Endometrium (tissue), 2 donors: ENCODE results near the gene SH2D4B.

ENCODE experiments used
- FAIRE-seq: peaks from 2 replicates; lab custom pipeline; 2012; peaks lifted over from hg19 to GRCh38; lab: Jason Lieb, UNC
- donor health status: control.
- donor health status: control.

The SH2D4B gene

GRCh38 chr10:80544316-80544953 lies 6.7 kb downstream of the SH2D4B start:
- no peak for FAIRE-seq

- FAIRE-seq, result no peak
These were observed 7.7 kb downstream of the SH2D4B start for GRCh38 chr10:80545258-80545881.

GRCh38 chr10:80552151-80552646 lies 14.5 kb downstream of the SH2D4B start:
- FAIRE-seq, result no peak

- no peak for FAIRE-seq
These were observed 15.7 kb downstream of the SH2D4B start for GRCh38 chr10:80553436-80553835.

GRCh38 chr10:80554050-80554449 lies 16.3 kb downstream of the SH2D4B start:
- no peak for FAIRE-seq

- FAIRE-seq, result no peak
These were observed 17.7 kb downstream of the SH2D4B start for GRCh38 chr10:80555415-80555814.

- no peak for FAIRE-seq
These were observed 24.2 kb downstream of the SH2D4B start for GRCh38 chr10:80561950-80562349.

GRCh38 chr10:80567292-80567691 lies 29.6 kb downstream of the SH2D4B start:
- FAIRE-seq, result no peak

GRCh38 chr10:80569131-80569895 lies 31.6 kb downstream of the SH2D4B start:
- FAIRE-seq, result no peak

- no peak for FAIRE-seq
These were observed 33.6 kb downstream of the SH2D4B start for GRCh38 chr10:80571352-80571751.

- FAIRE-seq, result no peak
These were observed 41.6 kb downstream of the SH2D4B start for GRCh38 chr10:80579181-80579763.

GRCh38 chr10:80579849-80580637 lies 42.3 kb downstream of the SH2D4B start:
- no peak for FAIRE-seq

GRCh38 chr10:80580638-80581468 lies 43.2 kb downstream of the SH2D4B start:
- no peak for FAIRE-seq

- FAIRE-seq, result no peak
These were observed 43.8 kb downstream of the SH2D4B start for GRCh38 chr10:80581469-80581835.

GRCh38 chr10:80582286-80582960 lies 44.7 kb downstream of the SH2D4B start:
- FAIRE-seq, result no peak

- FAIRE-seq, result no peak
These were observed 46.0 kb downstream of the SH2D4B start for GRCh38 chr10:80583685-80584084.

- FAIRE-seq, result no peak
These were observed 48.1 kb downstream of the SH2D4B start for GRCh38 chr10:80585812-80586211.

- no peak for FAIRE-seq
These were observed 50.8 kb downstream of the SH2D4B start for GRCh38 chr10:80588546-80588945.

- FAIRE-seq, result no peak
These were observed 52.1 kb downstream of the SH2D4B start for GRCh38 chr10:80589726-80590373.

GRCh38 chr10:80590585-80591125 lies 53.0 kb downstream of the SH2D4B start:
- FAIRE-seq, result no peak
